Subcutaneous adipose tissue (tissue), 4 donors: ENCODE measurements around the gene TMEM169. TPM values are rescaled to one million over a fixed set of nuclear protein-coding genes. Genes with fewer than 3 reads are reported as not detected.

Experiments used
- CTCF ChIP-seq: fragments of 450-650 bp; IDR thresholded peaks from one replicate; pipeline ENCODE4 v1.5.1; 2016; ENCODE audit warnings: low read depth, mild to moderate bottlenecking, control low read depth, antibody characterized with exemption, moderate library complexity
- total RNA-seq, 4 donors: library from RNA; depleted of rRNA; stranded (reverse); fragments of >200 nt; gene quantifications; one replicate each; pipeline ENCODE4 v1.1.0, GENCODE V29; 2016

TMEM169 gene
- total RNA-seq, 4 donors from 2014 or later, result 0.57 to 1.8 (median 0.67) TPM

- no peak for TF ChIP-seq CTCF
These were observed 51.7 kb downstream of the TMEM169 start for GRCh38 chr2:216133397-216133796.

GRCh38 chr2:216134958-216135541 is 53.3 kb downstream of the TMEM169 start:
- TF ChIP-seq CTCF, result no peak

GRCh38 chr2:216139884-216140283 is 58.2 kb downstream of the TMEM169 start:
- TF ChIP-seq CTCF, result no peak

- TF ChIP-seq CTCF, result no peak
These were observed 60.8 kb downstream of the TMEM169 start for GRCh38 chr2:216142540-216142939.

- TF ChIP-seq CTCF, result no peak
These were observed 62.7 kb downstream of the TMEM169 start for GRCh38 chr2:216144372-216144771.

- no peak for TF ChIP-seq CTCF
These were observed 63.1 kb downstream of the TMEM169 start for GRCh38 chr2:216144857-216145256.

- no peak for TF ChIP-seq CTCF
These were observed 64.9 kb downstream of the TMEM169 start for GRCh38 chr2:216146573-216146972.
